ENCODE data around the gene PPP1R3C.

The PPP1R3C gene

DNA sequence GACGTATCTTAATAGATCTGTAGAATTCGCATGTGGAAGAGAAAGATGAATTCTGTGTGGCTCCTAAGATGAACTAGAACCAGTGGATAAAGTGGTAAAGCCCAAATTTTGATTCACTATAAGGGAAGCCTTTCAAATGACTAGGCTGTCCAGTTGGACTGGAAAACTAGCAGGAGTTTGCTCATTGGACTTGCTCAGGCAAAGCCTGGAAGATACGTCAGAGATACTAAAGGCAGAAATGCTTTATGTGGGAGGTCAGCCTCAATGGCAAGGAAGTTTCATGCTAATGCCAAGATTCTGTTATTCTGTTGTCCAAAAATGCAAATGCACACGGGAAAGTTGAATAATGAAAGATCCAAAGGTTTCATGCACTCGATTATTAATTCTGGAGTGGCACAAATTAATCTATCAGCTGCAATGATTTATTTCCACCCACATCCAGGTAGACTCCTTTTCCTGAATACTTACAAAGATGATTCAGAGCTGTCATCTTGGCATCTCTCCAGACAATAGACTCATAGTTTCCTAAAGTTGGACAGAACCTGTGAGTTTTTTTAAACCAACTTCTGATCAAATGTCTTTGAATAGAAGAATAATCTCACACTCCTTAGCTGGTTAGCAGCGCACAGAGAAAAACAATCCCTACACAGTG lies 20.5 kb upstream of the PPP1R3C start:
- Histone ChIP-seq H3K4me3 (ENCODE audit: low read length in 2 of 2) (no peak overlapping the region), H3K9me3 (ENCODE audit: control insufficient read depth in 2 of 2, low read length in 2 of 2) (no peaks in the 10 kb centered on the region), H3K27ac (ENCODE audit: low read depth in 2 of 2, low read length in 2 of 2) (no peak overlapping the region)

DNA sequence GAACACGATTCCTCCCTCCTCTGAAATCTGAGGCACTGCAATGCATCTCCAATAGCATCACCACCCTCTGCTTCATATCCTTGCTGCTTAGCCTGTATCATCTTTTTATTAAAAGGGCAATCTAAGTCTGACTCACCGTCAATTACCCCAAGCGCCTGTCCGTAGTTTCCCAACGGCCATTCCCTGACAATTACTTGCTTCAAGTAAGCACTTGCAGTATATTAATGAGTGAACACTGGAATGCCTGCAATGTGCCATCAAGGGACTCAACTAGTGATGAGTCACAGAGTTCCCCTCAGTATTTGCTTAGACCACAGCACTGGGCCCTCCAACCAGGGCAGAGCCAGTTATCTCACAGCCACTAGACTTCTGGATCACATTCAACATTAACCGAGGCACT lies 19.5 kb upstream of the PPP1R3C start:
- H3K27me3 ChIP-seq (ENCODE audit: control insufficient read depth in 2 of 2, insufficient read depth in 2 of 2, low read length in 2 of 2): no peaks in the 10 kb centered on the region
- H3K4me3 ChIP-seq (ENCODE audit: low read length in 2 of 2): no peak overlapping the region
- H3K27ac ChIP-seq (ENCODE audit: low read depth in 2 of 2, low read length in 2 of 2): no peak overlapping the region
- H3K9me3 ChIP-seq (ENCODE audit: control insufficient read depth in 2 of 2, low read length in 2 of 2): no peaks in the 10 kb centered on the region
- H3K4me1 ChIP-seq (ENCODE audit: control insufficient read depth in 2 of 2, insufficient read depth in 2 of 2, low read length in 2 of 2): no peaks in the 10 kb centered on the region
- no peaks in the 10 kb centered on the region for H3K36me3 ChIP-seq (ENCODE audit: control insufficient read depth in 2 of 2, insufficient read depth in 2 of 2, low read length in 2 of 2)
- no peak overlapping the region for H3K9ac ChIP-seq (ENCODE audit: low read depth in 1 of 2, low read length in 2 of 2)

More for the DNA sequence above, 20.5 kb upstream of the PPP1R3C start:
- no peaks in the 10 kb centered on the region for H3K36me3 ChIP-seq (ENCODE audit: control insufficient read depth in 2 of 2, insufficient read depth in 2 of 2, low read length in 2 of 2)
- H3K9ac ChIP-seq (ENCODE audit: low read depth in 1 of 2, low read length in 2 of 2): no peak overlapping the region
- no peaks in the 10 kb centered on the region for H3K27me3 ChIP-seq (ENCODE audit: control insufficient read depth in 2 of 2, insufficient read depth in 2 of 2, low read length in 2 of 2)
- no peaks in the 10 kb centered on the region for H3K4me1 ChIP-seq (ENCODE audit: control insufficient read depth in 2 of 2, insufficient read depth in 2 of 2, low read length in 2 of 2)

DNA sequence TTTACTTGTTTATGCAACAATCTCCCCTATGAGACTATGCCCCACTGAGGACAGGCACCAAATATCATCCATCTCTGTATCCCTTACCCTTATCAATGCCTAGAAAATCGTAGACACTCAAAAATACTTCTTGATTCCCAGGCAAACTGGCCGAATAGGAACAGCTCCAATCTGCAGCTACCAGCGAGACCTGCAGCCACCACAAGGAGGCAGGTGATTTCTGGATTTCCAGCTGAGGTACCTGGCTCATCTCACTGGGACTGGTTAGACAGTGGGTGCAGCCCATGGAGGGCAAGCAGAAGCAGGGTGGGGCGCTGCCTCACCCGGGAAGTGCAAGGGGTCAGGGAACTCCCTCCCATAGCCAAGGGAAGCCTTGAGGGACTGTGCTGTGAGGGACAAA lies 10.8 kb upstream of the PPP1R3C start:
- Histone ChIP-seq H3K27ac (ENCODE audit: low read depth in 2 of 2, low read length in 2 of 2) (no peak overlapping the region), H3K9ac (ENCODE audit: low read depth in 1 of 2, low read length in 2 of 2) (no peak overlapping the region), H3K4me3 (ENCODE audit: low read length in 2 of 2) (no peak overlapping the region)

DNA sequence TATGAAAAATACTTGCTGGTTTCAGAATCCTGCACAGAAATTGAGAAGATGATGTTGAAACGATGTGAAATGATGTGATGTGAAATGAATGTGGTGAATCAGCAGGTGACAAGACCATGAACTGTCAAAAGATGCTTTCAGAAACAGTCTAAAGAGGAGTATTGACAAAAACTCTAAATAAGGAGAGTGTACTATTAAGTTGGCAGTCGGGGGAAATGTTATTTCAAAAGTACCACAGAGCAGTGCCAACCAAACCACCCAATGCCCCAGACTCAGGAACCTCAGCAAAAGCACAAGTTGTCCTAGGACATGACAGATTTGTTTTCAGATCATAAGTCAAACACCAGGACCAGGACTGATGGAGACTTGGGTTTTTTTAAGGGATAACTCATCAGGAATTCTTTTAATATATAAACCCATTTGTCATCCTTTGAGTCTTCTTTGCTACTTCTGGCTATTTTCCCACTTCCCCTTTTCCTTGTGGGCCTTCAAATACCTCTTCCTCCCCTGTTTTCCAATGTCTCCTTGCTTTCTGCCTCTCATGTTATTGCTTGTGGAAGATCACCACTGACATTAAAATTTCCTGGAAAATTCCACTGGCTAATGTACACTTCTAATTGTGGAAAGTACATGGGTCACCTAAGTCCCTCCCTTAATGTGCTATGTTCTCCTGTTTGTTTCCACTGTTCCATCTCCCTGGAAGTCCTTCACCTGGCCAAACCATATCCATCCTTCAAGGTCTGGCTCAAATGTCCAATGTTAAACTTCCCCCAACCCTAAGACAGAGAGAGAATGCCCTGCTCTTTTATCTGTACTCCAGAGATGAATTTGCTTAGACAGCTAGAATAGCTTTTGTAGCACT lies 10.2 kb upstream of the PPP1R3C start:
- Histone ChIP-seq H3K27ac (ENCODE audit: low read depth in 2 of 2, low read length in 2 of 2) (no peak overlapping the region), H3K4me3 (ENCODE audit: low read length in 2 of 2) (no peak overlapping the region), H3K36me3 (ENCODE audit: control insufficient read depth in 2 of 2, insufficient read depth in 2 of 2, low read length in 2 of 2) (no peaks in the 10 kb centered on the region), H3K9me3 (ENCODE audit: control insufficient read depth in 2 of 2, low read length in 2 of 2) (no peaks in the 10 kb centered on the region), H3K4me1 (ENCODE audit: control insufficient read depth in 2 of 2, insufficient read depth in 2 of 2, low read length in 2 of 2) (no peaks in the 10 kb centered on the region), H3K27me3 (ENCODE audit: control insufficient read depth in 2 of 2, insufficient read depth in 2 of 2, low read length in 2 of 2) (no peaks in the 10 kb centered on the region), H3K9ac (ENCODE audit: low read depth in 1 of 2, low read length in 2 of 2) (no peak overlapping the region)

More for the DNA sequence above, 10.8 kb upstream of the PPP1R3C start:
- no peaks in the 10 kb centered on the region for H3K36me3 ChIP-seq (ENCODE audit: control insufficient read depth in 2 of 2, insufficient read depth in 2 of 2, low read length in 2 of 2)
- no peaks in the 10 kb centered on the region for H3K9me3 ChIP-seq (ENCODE audit: control insufficient read depth in 2 of 2, low read length in 2 of 2)
- H3K4me1 ChIP-seq (ENCODE audit: control insufficient read depth in 2 of 2, insufficient read depth in 2 of 2, low read length in 2 of 2): no peaks in the 10 kb centered on the region
- H3K27me3 ChIP-seq (ENCODE audit: control insufficient read depth in 2 of 2, insufficient read depth in 2 of 2, low read length in 2 of 2): no peaks in the 10 kb centered on the region

DNA sequence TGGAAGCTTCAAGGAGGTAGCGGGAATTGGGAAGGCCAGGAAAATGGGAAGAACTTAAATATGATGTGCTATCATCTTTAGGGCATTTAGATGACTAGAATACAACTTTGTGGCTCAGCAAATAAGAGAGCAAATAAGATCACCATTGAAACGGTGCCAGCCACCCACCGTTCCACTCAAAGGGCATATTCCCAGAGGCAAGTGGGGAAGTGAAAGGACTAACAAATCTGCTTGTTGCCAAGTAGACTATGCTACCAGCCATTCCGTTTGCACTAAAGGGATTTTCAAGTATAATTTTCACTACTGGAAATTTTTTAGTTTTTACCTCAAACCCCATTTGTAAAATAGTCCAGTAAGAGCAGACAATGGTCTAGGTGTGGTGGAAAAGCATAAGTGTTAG lies 4.0 kb upstream of the PPP1R3C start:
- Histone ChIP-seq H3K9me3 (ENCODE audit: control insufficient read depth in 2 of 2, low read length in 2 of 2) (no peaks in the 10 kb centered on the region), H3K4me3 (ENCODE audit: low read length in 2 of 2) (no peak overlapping the region), H3K36me3 (ENCODE audit: control insufficient read depth in 2 of 2, insufficient read depth in 2 of 2, low read length in 2 of 2) (no peaks in the 10 kb centered on the region), H3K9ac (ENCODE audit: low read depth in 1 of 2, low read length in 2 of 2) (no peak overlapping the region), H3K27ac (ENCODE audit: low read depth in 2 of 2, low read length in 2 of 2) (no peak overlapping the region), H3K27me3 (ENCODE audit: control insufficient read depth in 2 of 2, insufficient read depth in 2 of 2, low read length in 2 of 2) (peaks cover 8 to 14% of the 10 kb centered on the region in 2 donors), H3K4me1 (ENCODE audit: control insufficient read depth in 2 of 2, insufficient read depth in 2 of 2, low read length in 2 of 2) (peaks cover 0 to 7% of the 10 kb centered on the region in 2 donors)

DNA sequence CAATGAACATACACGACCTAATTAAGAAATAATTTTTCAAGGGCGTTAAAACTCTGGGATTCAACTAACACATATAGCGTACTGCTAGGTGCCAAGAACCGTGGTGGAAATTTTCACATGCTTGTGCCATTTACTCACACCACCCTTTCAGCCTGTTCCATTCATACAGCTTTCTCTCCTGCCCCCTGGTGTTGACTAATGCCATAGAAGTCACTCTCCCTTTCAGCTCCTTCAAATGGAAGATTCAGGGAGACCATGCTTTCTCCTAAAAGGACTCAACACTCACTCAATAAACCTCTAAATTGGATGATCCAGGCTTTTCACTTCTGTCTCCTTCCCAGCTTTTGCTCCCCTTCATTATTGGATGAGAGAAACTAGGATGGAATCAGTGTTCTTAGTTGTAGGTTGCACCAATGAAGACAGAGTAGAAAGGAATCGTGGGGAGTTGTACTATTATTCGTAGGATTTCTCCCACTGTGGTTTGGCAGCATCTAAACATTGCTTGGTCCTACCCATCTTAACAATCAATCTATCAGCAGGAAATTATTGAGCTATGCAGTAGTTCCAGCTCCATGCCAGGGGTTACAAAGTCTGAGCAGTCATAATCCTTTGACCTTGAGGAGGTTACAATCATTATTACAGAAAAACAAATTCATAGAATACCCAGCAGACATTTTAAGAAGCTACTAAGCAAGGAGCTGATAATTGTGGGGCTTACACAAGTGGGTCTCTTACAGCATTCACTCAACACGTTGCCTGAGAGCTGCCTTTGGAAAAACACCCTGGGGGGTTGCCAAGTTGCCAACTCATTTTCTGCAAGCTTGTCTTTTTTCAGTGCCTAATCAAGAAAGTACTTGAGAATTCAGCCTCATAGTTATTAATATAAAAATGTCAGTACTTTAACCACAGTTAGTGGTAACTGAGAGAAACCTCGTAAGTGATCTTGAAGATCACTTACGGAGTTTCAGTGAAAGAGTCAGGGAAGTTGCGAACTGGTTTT lies 2.8 kb upstream of the PPP1R3C start:
- Histone ChIP-seq H3K9me3 (ENCODE audit: control insufficient read depth in 2 of 2, low read length in 2 of 2) (no peaks in the 10 kb centered on the region), H3K36me3 (ENCODE audit: control insufficient read depth in 2 of 2, insufficient read depth in 2 of 2, low read length in 2 of 2) (no peaks in the 10 kb centered on the region), H3K27ac (ENCODE audit: low read depth in 2 of 2, low read length in 2 of 2) (no peak overlapping the region), H3K27me3 (ENCODE audit: control insufficient read depth in 2 of 2, insufficient read depth in 2 of 2, low read length in 2 of 2) (peaks cover 8 to 14% of the 10 kb centered on the region in 2 donors), H3K4me1 (ENCODE audit: control insufficient read depth in 2 of 2, insufficient read depth in 2 of 2, low read length in 2 of 2) (peaks cover 0 to 7% of the 10 kb centered on the region in 2 donors), H3K9ac (ENCODE audit: low read depth in 1 of 2, low read length in 2 of 2) (no peak overlapping the region), H3K4me3 (ENCODE audit: low read length in 2 of 2) (no peak overlapping the region)

DNA sequence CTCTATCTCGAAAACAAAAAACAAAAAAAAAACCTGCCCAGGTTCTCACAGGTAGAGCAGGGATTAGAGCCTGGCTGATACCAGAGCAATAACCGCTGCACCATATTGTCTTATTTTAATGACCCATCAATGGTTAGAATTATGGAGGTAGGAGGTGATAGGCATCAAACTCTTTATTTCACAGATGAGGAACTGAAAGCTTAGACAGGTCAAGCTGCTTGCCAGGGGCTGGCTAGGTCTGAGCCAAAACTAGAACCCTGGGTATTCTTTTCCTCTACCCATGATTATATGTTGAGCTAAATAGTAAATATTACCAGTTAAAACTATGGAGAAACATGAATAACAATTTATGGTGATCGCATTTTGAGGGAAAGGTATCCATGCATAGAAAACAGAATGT lies 2.0 kb upstream of the PPP1R3C start:
- Histone ChIP-seq H3K9me3 (ENCODE audit: control insufficient read depth in 2 of 2, low read length in 2 of 2) (no peaks in the 10 kb centered on the region), H3K9ac (ENCODE audit: low read depth in 1 of 2, low read length in 2 of 2) (no peak overlapping the region), H3K36me3 (ENCODE audit: control insufficient read depth in 2 of 2, insufficient read depth in 2 of 2, low read length in 2 of 2) (no peaks in the 10 kb centered on the region), H3K27me3 (ENCODE audit: control insufficient read depth in 2 of 2, insufficient read depth in 2 of 2, low read length in 2 of 2) (peaks cover 8 to 14% of the 10 kb centered on the region in 2 donors), H3K4me1 (ENCODE audit: control insufficient read depth in 2 of 2, insufficient read depth in 2 of 2, low read length in 2 of 2) (peaks cover 0 to 7% of the 10 kb centered on the region in 2 donors), H3K27ac (ENCODE audit: low read depth in 2 of 2, low read length in 2 of 2) (no peak overlapping the region), H3K4me3 (ENCODE audit: low read length in 2 of 2) (no peak overlapping the region)

DNA sequence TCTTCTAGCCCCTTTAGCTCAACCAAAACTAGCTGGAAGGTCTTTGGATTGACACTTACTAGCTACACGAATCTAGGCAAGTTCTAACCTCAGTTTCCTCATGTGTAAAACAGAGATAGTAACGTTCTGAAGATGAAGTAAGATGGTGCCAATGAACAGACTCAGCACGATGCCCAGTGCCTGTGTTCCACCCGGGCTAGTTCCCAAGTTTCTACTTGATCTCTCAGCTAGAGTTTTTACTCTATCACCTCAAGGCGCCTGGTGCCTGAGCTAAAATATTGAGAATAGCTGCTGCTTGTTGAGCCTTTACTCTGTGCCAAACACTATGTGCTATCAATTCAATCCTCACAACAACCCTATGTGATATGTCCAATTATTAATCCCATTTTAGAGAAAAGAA lies 1.4 kb upstream of the PPP1R3C start:
- Histone ChIP-seq H3K27ac (ENCODE audit: low read depth in 2 of 2, low read length in 2 of 2) (no peak overlapping the region), H3K9me3 (ENCODE audit: control insufficient read depth in 2 of 2, low read length in 2 of 2) (no peaks in the 10 kb centered on the region), H3K27me3 (ENCODE audit: control insufficient read depth in 2 of 2, insufficient read depth in 2 of 2, low read length in 2 of 2) (peaks cover 8 to 14% of the 10 kb centered on the region in 2 donors), H3K36me3 (ENCODE audit: control insufficient read depth in 2 of 2, insufficient read depth in 2 of 2, low read length in 2 of 2) (no peaks in the 10 kb centered on the region), H3K4me1 (ENCODE audit: control insufficient read depth in 2 of 2, insufficient read depth in 2 of 2, low read length in 2 of 2) (peaks cover 0 to 7% of the 10 kb centered on the region in 2 donors), H3K4me3 (ENCODE audit: low read length in 2 of 2) (no peak overlapping the region), H3K9ac (ENCODE audit: low read depth in 1 of 2, low read length in 2 of 2) (no peak overlapping the region)

DNA sequence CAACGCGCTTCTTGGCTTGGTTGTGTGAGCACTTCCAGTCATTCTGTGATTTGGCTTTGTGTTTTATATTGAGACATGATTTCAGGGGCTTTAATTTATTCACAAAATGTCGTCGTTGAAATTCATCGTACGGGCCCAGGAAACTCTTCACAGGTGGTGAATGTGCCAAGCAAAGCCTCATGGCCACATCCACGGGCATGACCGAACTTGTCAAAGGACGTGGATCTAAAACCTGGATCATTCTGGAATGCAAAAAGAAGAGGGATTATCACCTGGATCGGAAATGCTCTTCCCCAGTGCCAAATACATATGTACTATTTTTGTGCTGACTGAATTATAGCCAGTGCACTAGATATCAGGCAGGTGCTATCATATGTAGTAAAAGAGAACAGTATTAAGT lies 2.2 kb downstream of the PPP1R3C start:
- Histone ChIP-seq H3K9me3 (ENCODE audit: control insufficient read depth in 2 of 2, low read length in 2 of 2) (no peaks in the 10 kb centered on the region), H3K4me1 (ENCODE audit: control insufficient read depth in 2 of 2, insufficient read depth in 2 of 2, low read length in 2 of 2) (peaks cover 0 to 7% of the 10 kb centered on the region in 2 donors), H3K27ac (ENCODE audit: low read depth in 2 of 2, low read length in 2 of 2) (no peak overlapping the region), H3K9ac (ENCODE audit: low read depth in 1 of 2, low read length in 2 of 2) (no peak overlapping the region), H3K36me3 (ENCODE audit: control insufficient read depth in 2 of 2, insufficient read depth in 2 of 2, low read length in 2 of 2) (no peaks in the 10 kb centered on the region), H3K27me3 (ENCODE audit: control insufficient read depth in 2 of 2, insufficient read depth in 2 of 2, low read length in 2 of 2) (peaks cover 8 to 14% of the 10 kb centered on the region in 2 donors), H3K4me3 (ENCODE audit: low read length in 2 of 2) (no peak overlapping the region)
